HFF-Myc (cell line): ENCODE measurements around the gene PHF12.

ENCODE experiments used
- DNase-seq: peaks from one replicate; pipeline ENCODE4 v3.0.0-alpha.2; 2011; ENCODE audit warnings: low read depth; ENCODE audit errors: extremely low read depth
- H3K4me3 ChIP-seq: replicated peaks from 2 replicates; pipeline ENCODE4 v1.5.1; 2011; ENCODE audit warnings: low read depth, mild to moderate bottlenecking, control low read depth, low read length
- TF ChIP-seq, protein P1 (sequence below): IDR thresholded peaks from 2 replicates; pipeline ENCODE4 v1.5.1; 2012; ENCODE audit warnings: mild to moderate bottlenecking, low read depth, low read length, control low read depth; ENCODE audit errors: missing control alignments

PHF12 gene

DNA sequence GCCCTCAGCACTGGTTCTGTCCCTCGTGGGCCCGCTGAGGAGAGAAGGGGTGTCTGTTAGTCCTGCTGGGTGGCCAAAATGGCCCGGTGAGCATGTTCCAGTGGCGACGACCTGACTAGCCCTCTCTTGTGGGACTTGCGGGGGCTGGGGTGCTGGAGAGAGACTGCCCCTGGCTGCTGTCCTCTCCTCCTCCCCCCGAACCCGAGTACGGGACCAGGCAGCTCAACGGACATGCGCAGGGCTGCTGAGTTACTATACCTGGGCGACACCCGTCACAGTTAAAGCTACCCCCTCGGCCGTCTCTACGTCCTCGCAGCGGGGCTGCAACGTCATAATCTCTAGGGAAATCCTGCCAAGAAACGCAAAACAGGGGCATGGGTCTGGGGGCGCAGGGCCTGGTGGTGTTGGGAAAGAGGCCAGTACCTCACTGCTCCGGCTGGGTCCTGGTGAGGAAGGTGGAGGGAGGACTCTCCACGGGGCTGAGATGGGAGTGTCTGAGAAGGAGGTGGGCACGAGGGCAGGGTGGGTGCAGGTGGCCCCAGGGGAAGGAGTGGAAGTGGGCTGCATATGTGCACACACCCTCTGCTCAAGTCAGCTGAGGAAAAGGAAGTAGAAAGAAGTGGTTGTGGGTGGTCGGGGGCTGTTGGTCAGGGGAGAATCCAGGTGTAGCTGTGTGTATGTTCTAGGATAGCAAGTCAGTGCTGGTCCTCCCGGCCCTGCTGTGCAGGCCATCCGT lies 67.2 kb downstream of the PHF12 start:
- TF ChIP-seq, protein P1, sequence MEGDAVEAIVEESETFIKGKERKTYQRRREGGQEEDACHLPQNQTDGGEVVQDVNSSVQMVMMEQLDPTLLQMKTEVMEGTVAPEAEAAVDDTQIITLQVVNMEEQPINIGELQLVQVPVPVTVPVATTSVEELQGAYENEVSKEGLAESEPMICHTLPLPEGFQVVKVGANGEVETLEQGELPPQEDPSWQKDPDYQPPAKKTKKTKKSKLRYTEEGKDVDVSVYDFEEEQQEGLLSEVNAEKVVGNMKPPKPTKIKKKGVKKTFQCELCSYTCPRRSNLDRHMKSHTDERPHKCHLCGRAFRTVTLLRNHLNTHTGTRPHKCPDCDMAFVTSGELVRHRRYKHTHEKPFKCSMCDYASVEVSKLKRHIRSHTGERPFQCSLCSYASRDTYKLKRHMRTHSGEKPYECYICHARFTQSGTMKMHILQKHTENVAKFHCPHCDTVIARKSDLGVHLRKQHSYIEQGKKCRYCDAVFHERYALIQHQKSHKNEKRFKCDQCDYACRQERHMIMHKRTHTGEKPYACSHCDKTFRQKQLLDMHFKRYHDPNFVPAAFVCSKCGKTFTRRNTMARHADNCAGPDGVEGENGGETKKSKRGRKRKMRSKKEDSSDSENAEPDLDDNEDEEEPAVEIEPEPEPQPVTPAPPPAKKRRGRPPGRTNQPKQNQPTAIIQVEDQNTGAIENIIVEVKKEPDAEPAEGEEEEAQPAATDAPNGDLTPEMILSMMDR: no peak
- no peak for DNase-seq

DNA sequence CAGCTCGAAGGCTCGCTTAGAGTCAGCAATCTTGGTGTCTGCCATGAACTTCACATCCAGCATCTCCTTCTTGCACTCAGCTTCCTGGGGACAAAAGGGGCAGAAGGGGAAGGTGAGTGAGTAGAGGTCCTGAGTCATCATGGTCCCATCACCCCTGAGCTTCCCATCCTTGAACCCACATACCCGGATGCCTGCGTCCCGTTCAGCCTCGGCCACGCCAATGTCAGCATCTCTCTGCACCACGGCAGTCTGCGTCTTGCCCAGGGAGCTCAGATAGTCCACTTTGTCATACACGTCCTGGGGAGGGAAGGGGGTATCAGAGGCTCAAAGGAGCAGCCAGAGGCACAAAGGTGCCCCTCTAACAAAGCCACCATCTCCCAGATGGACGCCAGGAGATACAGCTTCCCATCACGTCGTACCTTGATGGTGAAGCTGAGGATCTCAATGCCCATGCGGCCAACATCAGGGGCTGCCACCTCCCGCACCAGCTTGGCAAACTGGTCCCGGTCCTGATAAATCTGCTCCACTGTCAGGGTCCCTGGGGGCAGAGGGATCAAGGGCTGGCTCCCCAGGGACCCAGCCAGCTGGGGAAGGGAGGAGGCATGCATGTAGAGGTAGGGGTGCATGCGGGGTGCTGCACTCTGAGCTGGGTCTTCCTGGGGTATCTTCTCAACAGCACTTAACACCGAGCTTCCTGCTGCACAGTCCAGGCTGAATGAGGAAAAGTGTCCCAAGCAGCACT lies 69.0 kb downstream of the PHF12 start:
- TF ChIP-seq, protein P1: no peak
- DNase-seq: no peak
- H3K4me3 ChIP-seq: no peak overlapping the region

More for the DNA sequence above, 67.2 kb downstream of the PHF12 start:
- H3K4me3 ChIP-seq: no peak overlapping the region

DNA sequence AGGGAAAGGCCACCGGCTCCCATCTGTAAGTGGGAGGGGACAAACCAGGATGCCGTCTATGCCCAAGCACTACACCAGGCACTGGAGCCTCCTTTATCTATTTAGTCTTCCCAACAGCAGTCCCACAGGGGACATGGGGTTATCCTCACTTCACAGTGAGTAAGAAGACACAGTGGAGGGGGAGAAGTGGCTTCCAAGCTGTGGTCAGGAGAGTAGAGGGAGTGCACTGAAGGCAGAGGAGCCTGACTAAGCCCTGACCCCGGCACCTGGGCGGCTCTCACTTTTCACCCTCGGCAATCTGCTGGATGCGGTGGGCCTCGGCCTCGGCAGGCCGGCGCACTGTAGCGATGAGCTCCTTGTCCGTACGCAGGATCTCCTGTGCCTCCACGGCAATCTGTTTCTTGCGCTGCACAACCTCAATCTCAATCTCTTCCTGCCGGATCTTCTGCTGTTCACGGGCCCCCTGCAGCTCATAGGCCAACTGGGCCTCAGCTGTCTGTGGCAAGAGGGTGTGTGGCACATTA lies 69.7 kb downstream of the PHF12 start:
- DNase-seq: no peak
- TF ChIP-seq, protein P1: no peak

DNA sequence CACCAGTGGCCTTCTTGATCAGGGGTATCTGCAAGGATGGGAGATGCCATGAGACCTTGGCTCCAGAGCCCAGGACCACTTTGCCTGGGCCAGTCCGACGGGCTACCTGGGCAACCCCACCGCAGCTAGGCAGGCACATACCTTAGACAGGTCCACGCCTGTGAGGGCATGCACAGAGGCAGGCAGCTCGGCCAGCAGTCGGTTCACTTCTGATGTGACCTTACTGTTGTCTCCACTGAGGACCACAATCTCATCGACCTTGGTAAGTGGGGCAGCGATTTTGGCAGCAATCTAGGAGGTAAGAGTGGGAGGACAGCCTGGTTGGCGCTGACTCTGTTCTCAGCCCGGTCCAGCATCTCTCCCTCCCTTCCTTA lies 70.8 kb downstream of the PHF12 start:
- no peak overlapping the region for H3K4me3 ChIP-seq
- TF ChIP-seq, protein P1: no peak
- no peak for DNase-seq

More for the DNA sequence above, 69.7 kb downstream of the PHF12 start:
- H3K4me3 ChIP-seq: no peak overlapping the region

DNA sequence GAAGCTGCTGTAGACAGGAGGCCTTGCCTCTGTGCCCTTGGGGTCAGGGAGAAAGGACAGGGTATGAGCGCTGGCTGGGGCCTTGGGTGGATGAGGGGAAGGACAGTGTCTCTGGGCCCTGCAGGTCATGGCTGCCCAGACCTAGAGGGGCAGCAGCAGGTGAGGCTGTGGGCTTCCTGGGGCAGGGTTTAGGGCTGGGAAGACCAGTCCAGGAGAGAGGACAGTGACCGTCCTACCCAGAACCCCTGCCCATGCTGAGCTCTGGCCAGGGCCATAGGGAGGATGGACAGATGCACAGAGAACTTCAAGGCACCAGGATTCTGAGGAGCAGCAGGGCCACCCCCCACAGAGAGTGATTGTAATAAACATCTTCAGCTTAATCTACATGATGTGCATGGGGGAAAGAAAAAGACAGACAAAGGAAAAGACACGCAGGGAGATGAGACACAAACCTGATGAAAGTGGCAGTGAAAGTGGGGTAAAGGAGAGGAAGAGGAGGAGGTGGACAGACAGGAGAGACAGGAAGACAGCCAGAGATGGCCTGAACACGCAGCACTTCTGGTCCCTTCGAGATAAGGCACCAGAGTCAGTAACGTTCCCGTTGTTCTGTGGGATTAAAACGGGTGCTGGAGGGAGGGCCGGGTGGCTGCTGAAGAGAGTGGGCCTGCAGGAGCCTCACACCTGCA lies 71.3 kb downstream of the PHF12 start:
- TF ChIP-seq, protein P1: no peak
- DNase-seq: no peak
- no peak overlapping the region for H3K4me3 ChIP-seq

DNA sequence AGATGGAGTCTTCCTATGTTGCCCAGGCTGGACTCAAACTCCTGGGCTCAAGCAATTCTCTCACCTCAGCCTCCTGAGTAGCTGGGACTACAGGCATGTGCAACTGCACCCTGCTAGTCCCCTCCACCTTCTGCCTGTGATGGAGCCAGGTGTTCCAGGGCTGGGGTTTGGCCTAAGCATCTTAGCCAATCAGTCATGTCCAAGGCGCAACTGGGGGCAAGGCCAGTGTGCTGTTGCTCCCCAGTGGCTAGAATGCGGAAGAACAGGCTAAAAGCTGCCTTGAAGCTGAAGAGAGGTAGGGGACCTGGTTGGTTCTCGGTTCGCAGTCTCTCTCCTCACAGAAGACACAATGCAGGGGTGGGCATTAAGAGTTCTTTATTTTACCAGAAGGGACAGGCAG lies 72.3 kb downstream of the PHF12 start:
- H3K4me3 ChIP-seq: no peak overlapping the region
- TF ChIP-seq, protein P1: peak; percentile 49
- no peak for DNase-seq
